UCSD-AML1 (cell line): ENCODE results near the gene ASCL5.
"Not testable (repeated sequence)": the region's sequence is repeated elsewhere in the genome, so short reads cannot be mapped to it uniquely, and the experiment has no call there.

Experiments used
- DNase-seq: peaks from one replicate; lab custom pipeline; 2025; ENCODE audit not compliant: unreplicated experiment; lab: John Stamatoyannopoulos, UW

ASCL5 gene, protein sequence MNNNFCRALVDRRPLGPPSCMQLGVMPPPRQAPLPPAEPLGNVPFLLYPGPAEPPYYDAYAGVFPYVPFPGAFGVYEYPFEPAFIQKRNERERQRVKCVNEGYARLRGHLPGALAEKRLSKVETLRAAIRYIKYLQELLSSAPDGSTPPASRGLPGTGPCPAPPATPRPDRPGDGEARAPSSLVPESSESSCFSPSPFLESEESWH

DNA sequence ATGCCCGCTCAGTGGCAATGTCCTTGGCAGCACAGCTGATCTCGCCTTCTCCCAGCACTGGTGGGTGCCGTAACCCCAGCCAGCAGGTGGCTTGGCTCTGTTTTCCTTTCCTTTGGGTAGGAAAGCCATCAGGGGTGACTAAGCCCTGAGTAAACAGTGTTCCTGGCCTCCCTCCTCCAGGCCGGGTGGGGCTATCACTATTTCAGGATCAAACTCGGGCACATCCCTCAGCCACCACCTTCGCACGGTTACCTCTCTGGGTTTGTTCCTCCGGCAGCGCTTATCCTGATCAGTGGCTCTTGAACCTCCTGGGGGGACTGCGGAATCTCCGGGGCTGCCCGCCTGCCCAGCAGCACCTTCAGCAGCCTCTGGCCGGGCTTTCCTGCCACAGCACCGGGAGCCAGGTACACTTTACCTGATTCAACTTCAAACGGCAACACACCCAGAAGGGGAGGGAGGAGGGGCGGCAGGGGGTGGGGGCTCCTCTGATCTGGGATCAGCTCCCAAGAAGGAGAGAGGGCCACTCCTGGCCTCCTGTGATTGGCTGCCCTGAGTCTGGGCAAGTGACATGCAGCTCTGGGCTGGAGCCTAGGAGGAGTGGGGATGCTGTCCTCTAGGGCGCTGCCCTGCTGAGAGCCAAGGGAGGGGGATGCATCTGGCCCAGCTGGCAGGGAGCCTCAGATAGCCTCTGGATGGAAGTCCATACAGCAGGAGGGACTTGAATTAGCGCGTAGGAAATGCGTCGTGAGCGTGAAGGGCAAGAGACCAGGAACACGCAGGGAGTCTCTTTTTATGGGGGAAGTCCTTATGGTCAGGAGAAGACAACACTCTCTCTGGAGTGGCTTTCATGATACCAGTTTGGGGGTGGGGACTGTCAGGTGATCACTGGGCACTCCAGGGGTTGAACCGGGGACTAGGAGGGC lies at the start of gene ASCL5:
Gene ASCL5, minus strand, starts transcription at position 353 of the 923 bp plus-strand sequence. CDS start 11,812 bp downstream, outside the sequence.
- no peak for DNase-seq

DNA sequence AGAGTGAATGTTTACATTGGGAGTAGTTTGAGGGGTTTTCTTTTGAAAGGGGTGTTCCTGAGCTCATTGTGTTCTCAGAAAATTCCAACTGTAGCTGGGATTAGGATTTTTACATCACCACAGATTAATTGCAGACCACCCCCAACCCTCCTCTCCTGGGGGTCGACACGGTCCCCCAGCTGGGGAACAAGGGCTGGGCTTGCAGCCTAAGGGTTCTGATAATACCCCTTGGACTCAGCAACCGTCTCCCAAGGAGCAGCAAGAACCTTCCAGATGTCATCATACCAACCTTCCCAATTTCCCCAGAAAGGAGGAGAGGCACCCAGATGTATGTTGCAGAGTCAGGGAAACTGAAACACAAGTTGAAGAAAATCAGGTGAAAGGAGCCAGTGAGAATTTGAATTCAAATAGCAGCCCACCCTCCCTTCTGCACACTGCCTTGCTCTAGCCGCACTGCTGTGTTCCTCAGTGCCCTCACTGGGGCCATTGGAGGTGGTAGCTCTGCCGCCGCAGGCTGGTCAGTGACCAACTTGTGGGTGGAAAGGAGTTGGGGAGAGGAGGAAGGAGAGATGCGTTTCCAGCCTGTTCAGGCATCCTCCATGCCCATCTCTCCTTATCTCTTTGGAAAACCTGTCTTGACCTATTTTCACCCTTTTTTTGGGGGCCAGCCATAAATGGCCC lies 49.0 kb upstream of the ASCL5 start:
- no peak for DNase-seq

- DNase-seq, result no peak
Measured at GRCh38 chr1:201173736-201174135, 46.8 kb upstream of the ASCL5 start.

DNA sequence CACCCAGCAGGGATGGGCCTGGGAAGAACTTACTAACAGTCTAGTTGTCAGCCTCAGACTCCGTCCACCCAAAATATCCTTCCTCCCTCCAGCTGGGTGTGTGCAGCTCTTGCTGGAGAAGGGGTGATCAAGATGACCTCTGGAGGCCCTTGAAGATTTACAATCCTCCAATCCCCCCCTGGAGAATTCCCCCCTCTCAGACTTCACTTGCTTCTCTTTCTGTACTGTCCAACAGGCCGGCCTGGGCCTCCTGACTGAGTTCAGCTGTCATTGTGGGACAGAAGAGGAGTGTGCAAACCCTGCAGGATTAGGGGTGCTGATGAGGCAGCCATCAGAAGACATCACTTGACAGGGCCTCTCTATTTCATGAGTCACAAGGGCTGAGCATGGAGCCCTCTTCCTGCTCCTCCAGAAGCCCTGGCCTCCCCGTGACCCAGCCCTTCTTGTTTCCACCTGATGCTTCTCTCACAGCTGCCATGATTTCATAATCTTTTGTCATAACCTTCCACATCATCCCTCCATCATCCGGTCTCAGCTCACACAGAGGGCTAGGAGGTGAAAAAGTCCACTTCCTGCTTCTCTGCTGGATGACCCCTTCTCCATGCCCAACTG lies 46.1 kb upstream of the ASCL5 start:
- DNase-seq, result no peak

DNA sequence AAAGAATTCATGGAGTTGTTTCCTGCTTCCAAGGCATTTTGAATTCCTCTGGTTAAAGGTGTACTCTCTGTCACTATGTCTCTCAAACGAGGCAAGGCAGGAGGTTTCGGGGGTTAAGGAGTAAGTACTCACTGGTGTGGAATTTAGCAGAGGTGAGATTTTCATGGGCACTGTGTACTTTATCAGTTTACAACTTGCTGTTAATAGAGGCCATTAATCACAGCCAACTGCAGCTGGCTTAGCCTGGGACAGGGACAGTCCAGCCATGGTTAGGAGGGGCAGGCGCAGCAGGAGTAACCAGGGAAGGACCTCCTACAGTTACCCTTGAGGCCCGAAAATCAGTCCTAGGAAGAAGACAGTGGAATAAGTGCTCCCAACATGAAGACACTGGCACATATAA lies 45.3 kb upstream of the ASCL5 start:
- no peak for DNase-seq

GRCh38 chr1:201171063-201172036 lies 44.4 kb upstream of the ASCL5 start:
- DNase-seq, result peak; percentile 50

- peak; percentile 81 for DNase-seq
Measured at GRCh38 chr1:201170533-201171062, 43.6 kb upstream of the ASCL5 start.

- DNase-seq, result no peak
Measured at GRCh38 chr1:201169971-201170532, 43.1 kb upstream of the ASCL5 start.

DNA sequence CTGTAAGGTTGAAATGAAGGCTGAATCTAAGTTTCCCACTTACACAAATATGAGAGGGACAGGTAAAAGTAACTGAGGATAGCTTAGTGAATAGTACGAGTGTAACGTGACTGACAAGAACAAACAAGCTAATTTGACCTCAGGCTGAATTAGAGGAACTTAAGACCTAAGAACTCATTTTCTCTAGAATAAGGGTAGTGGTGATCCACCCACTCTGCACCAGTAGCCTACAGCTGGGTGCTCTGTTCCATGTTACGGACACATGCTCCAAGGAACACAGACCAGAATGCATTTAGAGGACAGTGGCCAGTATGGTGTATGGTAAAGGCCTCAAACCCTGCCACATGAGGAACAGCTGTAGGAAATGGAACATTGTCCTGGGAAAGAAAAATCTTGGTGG lies 42.2 kb upstream of the ASCL5 start:
- DNase-seq, result no peak

- no peak for DNase-seq
Measured at GRCh38 chr1:201167041-201167991, 40.3 kb upstream of the ASCL5 start.

DNA sequence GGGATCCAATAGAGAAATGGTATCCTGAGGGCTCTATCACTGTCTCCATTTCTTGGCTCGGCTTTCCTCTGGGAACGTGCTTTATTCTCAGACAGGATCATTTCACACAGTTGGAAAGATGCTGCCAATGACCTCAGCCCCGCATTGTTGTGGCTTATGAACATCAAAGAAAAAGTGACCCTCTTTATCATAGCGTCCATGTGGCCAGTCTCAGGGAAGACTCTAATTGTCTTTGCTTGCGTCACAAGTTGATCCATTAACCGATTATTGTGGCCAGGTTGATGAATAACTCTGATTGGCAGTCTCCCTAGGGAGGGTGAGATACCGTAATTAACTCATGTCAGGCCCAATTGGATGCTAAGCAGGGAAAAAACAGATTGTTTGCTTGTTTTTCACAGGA lies 37.7 kb upstream of the ASCL5 start:
- DNase-seq, result no peak

- no peak for DNase-seq
Measured at GRCh38 chr1:201163707-201164106, 36.7 kb upstream of the ASCL5 start.

- DNase-seq, result not testable (repeated sequence)
Measured at GRCh38 chr1:201163036-201163435, 36.1 kb upstream of the ASCL5 start.

DNA sequence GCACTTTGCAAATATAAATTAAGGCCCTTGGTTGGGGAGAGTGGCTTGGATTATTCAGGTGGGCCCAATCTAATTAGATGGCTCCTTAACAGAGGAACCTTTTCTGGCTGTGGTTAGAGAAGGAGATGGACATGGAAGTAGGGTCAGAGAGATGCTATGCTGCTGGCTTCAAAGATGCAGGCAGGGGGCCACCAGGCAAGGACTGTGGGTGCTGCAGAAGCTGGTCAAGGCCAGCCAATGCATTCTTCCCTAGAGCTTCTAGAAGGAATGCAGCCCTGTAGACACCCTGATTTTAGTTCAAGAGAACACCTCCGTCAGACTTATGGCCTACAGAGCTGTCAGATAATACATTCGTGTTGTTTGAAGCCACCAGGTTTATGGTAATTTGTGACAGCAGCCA lies 31.0 kb upstream of the ASCL5 start:
- no peak for DNase-seq

- no peak for DNase-seq
Measured at GRCh38 chr1:201156819-201157218, 29.8 kb upstream of the ASCL5 start.

DNA sequence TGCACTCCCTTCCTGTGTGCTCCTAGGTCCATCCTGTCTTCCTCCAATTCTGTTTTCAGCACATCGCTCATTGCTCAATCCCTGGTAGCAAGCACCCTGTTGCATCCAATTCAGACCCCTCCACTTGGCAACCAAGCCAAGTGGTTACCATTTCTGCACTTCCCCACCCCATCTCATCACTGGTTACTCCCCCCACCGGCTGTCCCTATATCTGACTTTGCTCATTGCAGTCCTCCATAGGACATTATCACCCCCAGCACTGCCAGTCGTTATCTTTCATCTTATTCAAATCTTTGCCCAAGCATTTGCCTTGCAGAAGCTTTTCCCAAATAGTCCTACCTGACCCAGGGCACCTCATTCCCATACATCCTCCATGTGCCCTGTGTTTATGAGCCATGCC lies 29.4 kb upstream of the ASCL5 start:
- no peak for DNase-seq

- DNase-seq, result no peak
Measured at GRCh38 chr1:201155354-201155753, 28.4 kb upstream of the ASCL5 start.

DNA sequence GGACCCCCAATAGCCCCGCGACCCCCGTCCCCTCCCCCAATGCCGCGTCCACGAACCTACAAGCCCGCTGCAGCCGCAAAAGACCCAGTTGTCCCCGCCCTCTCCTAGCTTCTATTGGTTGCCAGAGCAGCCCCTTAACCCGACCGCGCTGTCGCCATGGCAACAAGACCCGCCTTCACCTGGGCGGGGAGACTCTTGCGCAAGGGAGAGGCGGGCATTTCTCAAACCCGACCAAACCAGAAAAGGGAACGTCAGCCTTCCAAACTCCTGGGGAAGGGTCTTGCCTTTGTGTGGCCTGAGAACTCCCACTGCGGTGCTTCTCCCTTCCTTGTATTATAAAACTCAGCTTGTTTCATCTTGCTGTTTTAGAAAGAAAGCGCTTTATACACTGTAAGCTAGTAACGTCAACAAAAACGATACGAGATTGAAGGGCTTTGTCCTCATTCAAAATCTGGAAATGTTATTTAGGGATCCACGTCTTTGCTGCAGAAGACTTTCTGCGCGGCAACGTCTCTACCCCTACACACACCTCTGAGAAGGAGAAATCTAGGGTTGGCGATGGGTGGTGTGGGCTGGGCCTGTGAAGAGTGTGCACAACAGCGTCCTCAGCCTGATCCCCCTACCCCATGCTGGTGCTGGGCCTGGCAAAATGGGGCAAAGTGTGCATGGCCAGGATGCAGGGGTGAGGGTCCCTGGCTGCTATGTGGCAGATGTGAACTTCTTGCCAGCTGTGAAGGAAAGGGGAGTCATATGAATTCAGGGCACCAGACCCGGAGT lies 27.6 kb upstream of the ASCL5 start, which contains the start of gene TMEM9:
Gene TMEM9, minus strand, starts transcription at position 86 of the 777 bp plus-strand sequence. CDS start 551 bp downstream, outside the sequence.
- DNase-seq, result peak; percentile 95
